ENCODE results near the gene COL27A1.

DNA sequence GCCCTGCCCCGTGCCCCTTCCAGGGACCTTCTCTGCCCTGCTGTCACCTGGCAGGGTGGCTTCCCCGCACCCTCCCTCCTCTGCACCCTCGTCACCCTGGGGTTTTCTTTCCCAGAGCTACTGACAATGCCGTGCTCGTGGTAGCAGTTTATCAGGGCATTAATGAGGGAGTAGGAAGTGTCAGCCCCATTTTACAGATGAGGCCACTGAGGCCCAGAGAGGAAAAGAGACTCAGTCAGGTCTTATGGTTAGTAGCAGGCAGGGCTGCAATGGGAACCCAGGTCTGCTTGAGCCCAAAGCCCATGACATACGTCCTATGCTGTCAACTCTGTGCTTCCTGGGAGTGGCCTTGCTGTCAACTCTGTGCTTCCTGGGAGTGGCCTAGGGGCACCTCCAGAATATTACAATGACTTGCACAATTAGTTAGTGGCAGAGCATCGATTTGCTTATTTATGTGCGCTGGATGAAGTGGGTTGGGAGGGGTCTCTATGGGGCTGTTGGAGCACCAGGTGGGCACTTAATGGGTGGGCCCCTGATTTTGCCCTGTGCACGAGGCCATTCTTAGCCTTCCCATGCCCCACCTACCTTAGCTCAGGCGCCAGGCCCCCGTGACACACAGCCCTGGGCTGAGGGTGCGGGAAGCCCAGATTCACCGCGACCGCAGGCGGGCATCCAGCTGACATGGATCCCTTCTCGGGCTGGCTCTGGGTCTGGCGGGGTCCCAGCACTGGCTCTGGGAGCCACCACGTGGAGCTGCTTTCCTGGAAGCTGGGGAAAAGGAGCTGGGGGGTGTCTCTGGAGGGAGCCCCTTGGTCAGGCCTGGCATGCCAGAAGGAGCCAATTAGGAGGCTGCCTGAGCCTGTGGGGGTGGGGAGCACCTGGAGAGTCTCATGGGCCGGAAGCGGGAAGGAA, 85.6 kb downstream of the COL27A1 start:
- TF ChIP-seq EZH2 (IDR thresholded peaks at IDR 0.05; ENCODE audit: borderline replicate concordance, low read depth, low read length, poor library complexity, severe bottlenecking), result no peak
- TF ChIP-seq, protein P1, sequence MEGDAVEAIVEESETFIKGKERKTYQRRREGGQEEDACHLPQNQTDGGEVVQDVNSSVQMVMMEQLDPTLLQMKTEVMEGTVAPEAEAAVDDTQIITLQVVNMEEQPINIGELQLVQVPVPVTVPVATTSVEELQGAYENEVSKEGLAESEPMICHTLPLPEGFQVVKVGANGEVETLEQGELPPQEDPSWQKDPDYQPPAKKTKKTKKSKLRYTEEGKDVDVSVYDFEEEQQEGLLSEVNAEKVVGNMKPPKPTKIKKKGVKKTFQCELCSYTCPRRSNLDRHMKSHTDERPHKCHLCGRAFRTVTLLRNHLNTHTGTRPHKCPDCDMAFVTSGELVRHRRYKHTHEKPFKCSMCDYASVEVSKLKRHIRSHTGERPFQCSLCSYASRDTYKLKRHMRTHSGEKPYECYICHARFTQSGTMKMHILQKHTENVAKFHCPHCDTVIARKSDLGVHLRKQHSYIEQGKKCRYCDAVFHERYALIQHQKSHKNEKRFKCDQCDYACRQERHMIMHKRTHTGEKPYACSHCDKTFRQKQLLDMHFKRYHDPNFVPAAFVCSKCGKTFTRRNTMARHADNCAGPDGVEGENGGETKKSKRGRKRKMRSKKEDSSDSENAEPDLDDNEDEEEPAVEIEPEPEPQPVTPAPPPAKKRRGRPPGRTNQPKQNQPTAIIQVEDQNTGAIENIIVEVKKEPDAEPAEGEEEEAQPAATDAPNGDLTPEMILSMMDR (conservative IDR thresholded peaks at IDR 0.05; ENCODE audit: low read depth, low read length), result no peak

Measured in A673 (cell line).